Measurements from ENCODE around the gene ABAT. TPM values are rescaled to one million over a fixed set of nuclear protein-coding genes. Genes with fewer than 3 reads are reported as not detected.
A peak's percentile ranks its signal among the peaks of the same experiment; 100 is the strongest.

The ABAT gene
- total RNA-seq, 6 experiments from 2014 or later: 0.51 to 1.3 (median 0.59) TPM

DNA sequence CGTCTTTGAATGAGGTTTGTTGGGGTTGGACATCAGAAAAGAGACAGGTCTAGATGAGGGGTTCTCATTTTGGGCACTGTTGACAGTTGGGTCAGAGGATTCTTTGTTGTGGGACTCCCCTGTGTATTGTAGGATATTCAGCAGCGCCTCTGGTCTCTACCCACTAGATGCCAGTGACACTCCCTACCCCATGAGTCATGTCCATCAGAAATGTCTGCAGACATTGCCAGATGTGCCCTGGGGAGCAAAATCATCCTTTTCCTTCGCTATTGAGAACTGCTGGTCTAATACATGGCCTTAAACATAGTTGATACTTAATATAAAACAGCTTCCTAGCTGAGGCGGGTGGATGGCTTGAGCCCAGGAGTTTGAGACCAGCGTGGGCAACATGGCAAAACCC lies 3.1 kb downstream of the ABAT start:
- peak; percentile 9 for DNase-seq
- no peak overlapping the region for H3K27ac Mint-ChIP-seq

DNA sequence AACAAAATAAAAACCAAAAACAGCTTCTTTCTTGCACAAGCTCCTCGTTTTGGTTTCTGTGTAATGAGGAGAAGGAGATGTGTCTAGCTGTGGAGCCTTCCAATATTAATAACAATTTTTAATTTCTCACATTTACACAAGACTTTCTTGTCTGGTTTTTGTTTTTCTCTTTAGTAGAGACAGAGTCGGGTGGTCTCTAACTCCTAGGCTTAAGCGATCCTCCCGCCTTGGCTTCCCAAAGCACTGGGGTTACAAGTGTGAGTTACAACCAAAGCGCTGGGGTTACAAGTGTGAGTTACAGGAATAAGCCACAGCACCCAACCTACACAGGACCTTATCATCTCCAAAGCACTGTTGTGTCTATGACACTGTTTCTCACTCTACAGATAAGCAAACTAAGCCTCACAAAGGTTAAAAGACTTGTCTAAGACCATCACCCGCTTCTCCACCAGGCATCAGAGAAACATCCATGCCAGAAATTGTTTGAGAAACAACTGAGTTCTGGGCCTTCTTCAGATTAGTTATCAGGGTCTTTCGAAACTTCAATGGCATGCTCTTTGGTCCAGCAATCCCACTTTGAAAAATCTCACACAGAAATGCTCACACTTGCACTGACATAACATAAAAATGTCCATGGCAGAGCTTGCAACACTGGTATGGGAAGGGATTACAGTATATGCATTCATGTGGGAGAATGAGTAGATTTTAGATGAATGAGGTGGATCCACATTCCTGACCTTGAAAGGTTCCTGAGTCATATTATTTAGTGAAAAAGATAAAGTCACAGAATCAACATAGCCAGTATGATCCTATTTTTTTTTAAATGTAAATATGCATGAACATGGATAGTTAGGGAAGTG lies 3.9 kb downstream of the ABAT start:
- H3K4me3 Mint-ChIP-seq: no peak overlapping the region
- TF ChIP-seq, protein P1, sequence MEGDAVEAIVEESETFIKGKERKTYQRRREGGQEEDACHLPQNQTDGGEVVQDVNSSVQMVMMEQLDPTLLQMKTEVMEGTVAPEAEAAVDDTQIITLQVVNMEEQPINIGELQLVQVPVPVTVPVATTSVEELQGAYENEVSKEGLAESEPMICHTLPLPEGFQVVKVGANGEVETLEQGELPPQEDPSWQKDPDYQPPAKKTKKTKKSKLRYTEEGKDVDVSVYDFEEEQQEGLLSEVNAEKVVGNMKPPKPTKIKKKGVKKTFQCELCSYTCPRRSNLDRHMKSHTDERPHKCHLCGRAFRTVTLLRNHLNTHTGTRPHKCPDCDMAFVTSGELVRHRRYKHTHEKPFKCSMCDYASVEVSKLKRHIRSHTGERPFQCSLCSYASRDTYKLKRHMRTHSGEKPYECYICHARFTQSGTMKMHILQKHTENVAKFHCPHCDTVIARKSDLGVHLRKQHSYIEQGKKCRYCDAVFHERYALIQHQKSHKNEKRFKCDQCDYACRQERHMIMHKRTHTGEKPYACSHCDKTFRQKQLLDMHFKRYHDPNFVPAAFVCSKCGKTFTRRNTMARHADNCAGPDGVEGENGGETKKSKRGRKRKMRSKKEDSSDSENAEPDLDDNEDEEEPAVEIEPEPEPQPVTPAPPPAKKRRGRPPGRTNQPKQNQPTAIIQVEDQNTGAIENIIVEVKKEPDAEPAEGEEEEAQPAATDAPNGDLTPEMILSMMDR (IDR thresholded peaks at IDR 0.05): no peak
- H3K36me3 Mint-ChIP-seq (ENCODE audit: low read depth): no peaks in the 10 kb centered on the region
- H3K27ac Mint-ChIP-seq: no peak overlapping the region; the same call in 1 of the 2 replicates
- H3K4me1 Mint-ChIP-seq (ENCODE audit: low read depth): peaks cover 29% of the 10 kb centered on the region
- no peaks in the 10 kb centered on the region for H3K9me3 Mint-ChIP-seq
- peak; percentile 52 for DNase-seq
- H3K27me3 Mint-ChIP-seq (ENCODE audit: insufficient read depth): peaks cover 22% of the 10 kb centered on the region

More for the DNA sequence above, 3.1 kb downstream of the ABAT start:
- Mint-ChIP-seq H3K4me1 (ENCODE audit: low read depth) (peaks cover 29% of the 10 kb centered on the region), H3K36me3 (ENCODE audit: low read depth) (no peaks in the 10 kb centered on the region), H3K9me3 (no peaks in the 10 kb centered on the region), H3K27me3 (ENCODE audit: insufficient read depth) (peaks cover 24% of the 10 kb centered on the region), H3K4me3 (no peak overlapping the region)
- TF ChIP-seq, protein P1 (IDR thresholded peaks at IDR 0.05): no peak

DNA sequence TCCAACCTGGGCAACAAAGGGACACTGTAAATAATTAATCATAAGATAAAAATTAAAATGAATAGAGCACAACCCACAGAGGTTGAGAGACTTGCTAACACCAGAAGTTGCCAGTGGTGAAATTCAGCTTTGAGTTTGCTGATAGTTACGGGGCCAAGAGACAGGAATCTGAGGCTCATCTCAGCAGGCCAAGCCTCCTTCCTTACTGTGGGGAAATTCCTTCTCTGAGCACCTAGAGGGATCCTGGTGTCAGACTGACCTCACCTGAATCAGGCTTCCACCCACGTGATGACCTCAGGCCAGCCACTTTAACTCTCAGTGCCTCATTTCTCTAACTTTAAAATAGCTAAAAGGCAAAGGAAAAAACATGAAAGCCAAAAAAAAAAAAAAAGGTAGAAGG lies 4.7 kb downstream of the ABAT start:
- H3K4me3 Mint-ChIP-seq: no peak overlapping the region
- H3K36me3 Mint-ChIP-seq (ENCODE audit: low read depth): no peaks in the 10 kb centered on the region
- no peak overlapping the region for H3K27ac Mint-ChIP-seq
- DNase-seq: no peak
- H3K27me3 Mint-ChIP-seq (ENCODE audit: insufficient read depth): peaks cover 21% of the 10 kb centered on the region
- no peaks in the 10 kb centered on the region for H3K9me3 Mint-ChIP-seq
- H3K4me1 Mint-ChIP-seq (ENCODE audit: low read depth): peaks cover 29% of the 10 kb centered on the region
- TF ChIP-seq, protein P1 (IDR thresholded peaks at IDR 0.05): no peak

DNA sequence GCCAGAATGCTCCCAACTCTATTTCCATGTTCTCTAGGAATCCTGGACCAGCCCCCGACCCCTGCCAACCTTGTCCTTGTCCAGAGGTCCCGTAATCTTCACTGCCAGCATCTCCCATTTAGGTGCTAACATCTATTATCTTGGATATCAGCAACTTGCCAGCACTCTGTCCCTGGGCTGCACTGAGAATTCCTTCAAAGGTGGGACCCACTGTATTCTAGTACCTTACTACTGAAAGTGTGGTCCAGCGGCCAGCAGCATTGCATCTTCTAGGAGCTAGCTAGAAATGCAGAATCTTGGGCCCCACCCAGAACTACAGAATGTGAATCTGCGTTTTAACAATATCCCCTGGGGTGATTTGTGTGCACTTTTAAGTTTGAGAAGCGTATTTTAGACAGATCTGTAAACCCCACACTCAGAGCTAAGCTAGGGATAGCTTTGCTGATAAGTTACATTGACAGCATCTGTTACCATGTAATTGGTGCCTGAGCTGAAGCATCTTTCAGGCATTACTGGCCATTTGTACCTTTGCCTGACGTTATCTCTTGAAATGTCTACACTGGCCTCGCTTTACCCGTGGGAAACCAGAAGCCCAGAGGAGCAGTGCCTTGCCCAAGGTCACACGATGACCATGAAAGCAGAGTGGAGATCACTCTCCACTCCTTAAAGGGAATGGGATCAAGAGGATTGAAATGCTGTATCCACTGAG lies 8.3 kb downstream of the ABAT start:
- TF ChIP-seq, protein P1 (IDR thresholded peaks at IDR 0.05): no peak
- H3K27ac Mint-ChIP-seq: no peak overlapping the region
- peaks cover 37% of the 10 kb centered on the region for H3K27me3 Mint-ChIP-seq (ENCODE audit: insufficient read depth)
- H3K4me3 Mint-ChIP-seq: no peak overlapping the region
- DNase-seq: no peak
- peaks cover 13% of the 10 kb centered on the region for H3K4me1 Mint-ChIP-seq (ENCODE audit: low read depth)
- no peaks in the 10 kb centered on the region for H3K36me3 Mint-ChIP-seq (ENCODE audit: low read depth)
- H3K9me3 Mint-ChIP-seq: no peaks in the 10 kb centered on the region

DNA sequence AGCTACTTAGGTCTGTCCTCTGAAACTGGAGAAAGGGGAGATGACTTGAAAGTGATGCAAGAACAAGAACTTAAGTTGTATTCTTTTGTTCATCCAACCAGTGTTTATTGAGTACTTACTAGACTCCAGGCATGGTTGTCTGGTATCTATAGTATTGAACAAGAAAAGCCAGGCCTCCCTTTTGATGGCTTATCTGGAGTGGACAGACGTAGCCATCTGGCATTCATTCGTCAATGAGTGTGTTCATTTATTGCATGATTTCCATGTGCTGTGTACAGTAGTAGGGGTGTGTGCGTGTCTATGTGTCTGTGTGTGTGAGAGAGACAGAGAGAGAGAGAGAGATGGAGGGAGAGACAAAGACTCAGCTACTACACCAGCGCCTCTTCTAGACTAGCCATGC lies 9.2 kb downstream of the ABAT start:
- peaks cover 4% of the 10 kb centered on the region for H3K4me1 Mint-ChIP-seq (ENCODE audit: low read depth)

More for the DNA sequence above, 9.2 kb downstream of the ABAT start:
- Mint-ChIP-seq H3K9me3 (peaks cover 4% of the 10 kb centered on the region; the same call in 1 of the 2 replicates), H3K36me3 (ENCODE audit: low read depth) (no peaks in the 10 kb centered on the region), H3K4me3 (no peak overlapping the region), H3K27me3 (ENCODE audit: insufficient read depth) (peaks cover 38% of the 10 kb centered on the region), H3K27ac (no peak overlapping the region)
- DNase-seq: no peak
- TF ChIP-seq, protein P1 (IDR thresholded peaks at IDR 0.05): no peak
